Smooth muscle cell (in vitro differentiated cells): Measurements from ENCODE around the gene PLCB1. TPM values are rescaled to one million over a fixed set of nuclear protein-coding genes. Genes with fewer than 3 reads are reported as not detected.

ENCODE experiments used
- DNase-seq: peaks from one replicate; lab custom pipeline; 2025; ENCODE audit not compliant: unreplicated experiment; lab: John Stamatoyannopoulos, UW
- H2AFZ ChIP-seq: fragments of 200-600 bp; sonication (generic); 2 replicates; pipeline ENCODE4 v1.6.0; 2016; ENCODE audit warnings: antibody characterized with exemption, low read depth, mild to moderate bottlenecking
- H3F3A ChIP-seq: fragments of 200-600 bp; sonication (generic); 2 replicates; pipeline ENCODE4 v1.6.0; 2017; ENCODE audit warnings: antibody characterized with exemption, low read depth
- H3K27ac ChIP-seq: fragments of 200-600 bp; sonication (generic); 2 replicates; pipeline ENCODE4 v1.5.1; 2016; ENCODE audit warnings: low read depth, mild to moderate bottlenecking
- H3K27me3 ChIP-seq: fragments of 200-600 bp; sonication (generic); 2 replicates; pipeline ENCODE4 v1.6.1; 2016; ENCODE audit warnings: low read depth, mild to moderate bottlenecking
- H3K36me3 ChIP-seq: fragments of 200-600 bp; sonication (generic); 2 replicates; pipeline ENCODE4 v1.5.1; 2016; ENCODE audit warnings: low read depth
- H3K4me1 ChIP-seq: fragments of 200-600 bp; sonication (generic); 2 replicates; pipeline ENCODE4 v1.5.1; 2016; ENCODE audit warnings: low read depth
- H3K4me2 ChIP-seq: fragments of 200-600 bp; sonication (generic); 2 replicates; pipeline ENCODE4 v1.6.0; 2016; ENCODE audit warnings: mild to moderate bottlenecking
- H3K4me3 ChIP-seq: fragments of 200-600 bp; sonication (generic); 2 replicates; pipeline ENCODE4 v1.5.1; 2016; ENCODE audit warnings: mild to moderate bottlenecking
- H3K79me2 ChIP-seq: fragments of 200-600 bp; sonication (generic); 2 replicates; pipeline ENCODE4 v1.6.0; 2016; ENCODE audit warnings: low read depth, mild to moderate bottlenecking
- H3K9ac ChIP-seq: fragments of 200-600 bp; sonication (generic); 2 replicates; pipeline ENCODE4 v1.6.0; 2016; ENCODE audit warnings: low read depth
- H3K9me3 ChIP-seq: fragments of 200-600 bp; sonication (generic); replicated peaks from 2 replicates; pipeline ENCODE4 v1.5.1; 2016; ENCODE audit warnings: low read depth
- H4K20me1 ChIP-seq: fragments of 200-600 bp; sonication (generic); 2 replicates; pipeline ENCODE4 v1.6.0; 2016; ENCODE audit warnings: low read depth
- WGBS: methylation state at CpG from one replicate; pipeline ENCODE4 v1.1.7; 2016; ENCODE audit warnings: low lambda C conversion rate; 5-methylcytosine and 5-hydroxymethylcytosine counted together
- polyA plus RNA-seq: library from polyadenylated mRNA; unstranded; fragments of >200 nt; fragmentation: Nextera tagmentation; extraction: Ambion mirVana; gene quantifications from 2 replicates; pipeline ENCODE4 v1.2.1, GENCODE V29; 2016
- total RNA-seq: library from RNA; depleted of rRNA; stranded (reverse); fragments of >200 nt; gene quantifications from 2 replicates; pipeline ENCODE4 v1.2.3, GENCODE V29; 2014
- TF ChIP-seq, protein P1 (sequence below): fragments of 200-600 bp; sonication (generic); IDR thresholded peaks from 2 replicates; pipeline ENCODE4 v1.5.1; 2017; ENCODE audit warnings: borderline replicate concordance, mild to moderate bottlenecking, antibody characterized with exemption; ENCODE audit not compliant: insufficient read depth, poor library complexity, severe bottlenecking

Gene PLCB1
- total and polyA plus RNA-seq, 2 experiments from 2014 or later = 4.7 to 25.3 TPM

DNA sequence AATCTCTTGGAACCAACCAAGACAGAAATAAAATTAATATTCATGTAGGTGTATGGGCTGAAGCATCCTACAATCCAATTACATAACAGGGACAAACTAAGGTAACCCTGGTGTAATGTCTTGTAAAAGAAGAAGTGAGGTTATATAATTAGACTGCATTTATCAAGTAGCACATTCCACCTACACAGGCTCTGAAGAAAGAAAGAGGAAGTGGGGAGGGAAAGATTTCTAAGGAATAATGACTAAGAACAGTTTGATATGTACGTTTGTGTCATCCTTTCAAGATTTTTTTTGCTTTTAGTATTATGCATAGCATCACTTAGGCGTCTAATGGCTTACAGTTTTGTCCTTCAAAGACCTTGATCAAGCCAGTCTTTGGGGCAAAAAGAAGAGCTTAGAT, 139.7 kb downstream of the PLCB1 start:
- Histone ChIP-seq H3K4me2 (no peak overlapping the region), H3K36me3 (no peaks in the 10 kb centered on the region), H2AFZ (no peak overlapping the region), H4K20me1 (no peaks in the 10 kb centered on the region), H3K9me3 (no peaks in the 10 kb centered on the region), H3K27ac (no peak overlapping the region), H3K9ac (no peak overlapping the region), H3K4me1 (no peaks in the 10 kb centered on the region), H3K4me3 (no peak overlapping the region), H3F3A (no peaks in the 10 kb centered on the region), H3K79me2 (no peaks in the 10 kb centered on the region), H3K27me3 (no peaks in the 10 kb centered on the region)
- 58% methylated on average over 2 of the region's 2 CpGs for WGBS
- TF ChIP-seq, protein P1, sequence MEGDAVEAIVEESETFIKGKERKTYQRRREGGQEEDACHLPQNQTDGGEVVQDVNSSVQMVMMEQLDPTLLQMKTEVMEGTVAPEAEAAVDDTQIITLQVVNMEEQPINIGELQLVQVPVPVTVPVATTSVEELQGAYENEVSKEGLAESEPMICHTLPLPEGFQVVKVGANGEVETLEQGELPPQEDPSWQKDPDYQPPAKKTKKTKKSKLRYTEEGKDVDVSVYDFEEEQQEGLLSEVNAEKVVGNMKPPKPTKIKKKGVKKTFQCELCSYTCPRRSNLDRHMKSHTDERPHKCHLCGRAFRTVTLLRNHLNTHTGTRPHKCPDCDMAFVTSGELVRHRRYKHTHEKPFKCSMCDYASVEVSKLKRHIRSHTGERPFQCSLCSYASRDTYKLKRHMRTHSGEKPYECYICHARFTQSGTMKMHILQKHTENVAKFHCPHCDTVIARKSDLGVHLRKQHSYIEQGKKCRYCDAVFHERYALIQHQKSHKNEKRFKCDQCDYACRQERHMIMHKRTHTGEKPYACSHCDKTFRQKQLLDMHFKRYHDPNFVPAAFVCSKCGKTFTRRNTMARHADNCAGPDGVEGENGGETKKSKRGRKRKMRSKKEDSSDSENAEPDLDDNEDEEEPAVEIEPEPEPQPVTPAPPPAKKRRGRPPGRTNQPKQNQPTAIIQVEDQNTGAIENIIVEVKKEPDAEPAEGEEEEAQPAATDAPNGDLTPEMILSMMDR = no peak
- no peak for DNase-seq

DNA sequence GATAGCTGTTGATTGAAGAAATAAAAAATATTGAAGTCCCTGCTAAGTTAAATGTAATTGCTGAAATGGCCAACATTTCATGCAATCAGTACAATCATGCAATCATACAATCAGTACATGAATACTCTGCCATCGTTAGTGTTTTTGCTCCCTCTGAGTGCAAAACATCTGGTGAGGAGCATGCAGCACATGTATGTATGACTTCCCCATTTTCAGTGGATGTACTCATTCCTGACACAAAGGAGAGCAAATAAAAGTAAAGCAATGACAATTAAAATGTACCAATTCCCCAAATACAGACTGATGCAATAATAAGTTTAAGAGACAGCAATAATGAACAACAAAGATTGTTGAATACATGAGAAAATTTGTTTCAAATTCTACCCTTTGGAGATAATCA, 140.7 kb downstream of the PLCB1 start:
- no peak overlapping the region for H3K4me2 ChIP-seq
- H3F3A ChIP-seq = no peaks in the 10 kb centered on the region
- H2AFZ ChIP-seq = no peak overlapping the region
- H3K4me3 ChIP-seq = no peak overlapping the region
- H4K20me1 ChIP-seq = no peaks in the 10 kb centered on the region
- TF ChIP-seq, protein P1 = no peak
- H3K27ac ChIP-seq = no peak overlapping the region
- H3K9me3 ChIP-seq = no peaks in the 10 kb centered on the region
- 88% methylated on average over 1 of the region's 1 CpG for WGBS
- H3K79me2 ChIP-seq = no peaks in the 10 kb centered on the region
- H3K27me3 ChIP-seq = no peaks in the 10 kb centered on the region
- H3K4me1 ChIP-seq = no peaks in the 10 kb centered on the region
- no peaks in the 10 kb centered on the region for H3K36me3 ChIP-seq
- no peak overlapping the region for H3K9ac ChIP-seq
- DNase-seq = no peak

- TF ChIP-seq, protein P1 = no peak
- no peak overlapping the region for H3K4me2 ChIP-seq
- no peaks in the 10 kb centered on the region for H3K9me3 ChIP-seq
- no peaks in the 10 kb centered on the region for H3K79me2 ChIP-seq
- no peaks in the 10 kb centered on the region for H3F3A ChIP-seq
- no peaks in the 10 kb centered on the region for H3K27me3 ChIP-seq
- no peaks in the 10 kb centered on the region for H3K4me1 ChIP-seq
- no peak for DNase-seq
- no peak overlapping the region for H3K4me3 ChIP-seq
- no peaks in the 10 kb centered on the region for H3K36me3 ChIP-seq
- H3K9ac ChIP-seq = no peak overlapping the region
- no peak overlapping the region for H3K27ac ChIP-seq
- WGBS = 78% methylated on average over 2 of the region's 2 CpGs
- no peak overlapping the region for H2AFZ ChIP-seq
- no peaks in the 10 kb centered on the region for H4K20me1 ChIP-seq
Measured at GRCh38 chr20:8284902-8285301, 152.8 kb downstream of the PLCB1 start.

DNA sequence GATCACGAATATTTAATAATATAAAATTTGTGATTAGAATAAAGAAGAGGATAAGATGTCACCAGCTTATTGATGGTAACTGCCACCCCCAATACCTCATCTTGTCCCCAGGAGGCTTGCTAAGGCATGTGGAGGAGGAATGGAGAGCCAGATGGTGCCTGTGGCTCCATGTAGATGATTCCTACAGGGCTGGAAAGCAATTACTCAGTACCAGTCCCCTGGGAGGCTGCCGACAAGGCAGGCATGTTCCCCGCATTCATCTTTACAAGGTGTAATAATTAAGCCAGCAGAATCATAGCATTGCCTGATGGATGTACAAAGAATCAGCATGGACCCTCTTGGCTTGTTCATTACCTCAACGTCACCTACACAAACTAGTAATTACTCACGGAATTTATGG, 155.3 kb downstream of the PLCB1 start:
- 83% methylated on average over 5 of the region's 5 CpGs for WGBS
- TF ChIP-seq, protein P1 = no peak
- Histone ChIP-seq H3K27ac (no peak overlapping the region), H3K27me3 (no peaks in the 10 kb centered on the region), H3K9ac (no peak overlapping the region), H3K9me3 (no peaks in the 10 kb centered on the region), H3K36me3 (no peaks in the 10 kb centered on the region), H3F3A (no peaks in the 10 kb centered on the region), H3K4me2 (no peak overlapping the region), H3K4me1 (no peaks in the 10 kb centered on the region), H4K20me1 (no peaks in the 10 kb centered on the region), H2AFZ (no peak overlapping the region), H3K79me2 (no peaks in the 10 kb centered on the region), H3K4me3 (no peak overlapping the region)
- DNase-seq = no peak
